RWPE1 (cell line): ENCODE measurements around the gene GAS7.

Experiments used
- CTCF ChIA-PET: fragments of 350-600 bp; sonication (Branson Sonifier 250); formaldehyde crosslinking; extraction: SDS; loops from one replicate; lab custom pipeline; 2021; lab: Yijun Ruan, JAX
- POLR2A ChIA-PET: fragments of 400-600 bp; formaldehyde crosslinking; extraction: SDS; loops from one replicate; lab custom pipeline; 2020; ENCODE audit warnings: antibody characterized with exemption; ENCODE audit not compliant: low non-redundant PET; lab: Yijun Ruan, JAX
- DNase-seq: peaks from one replicate; pipeline ENCODE4 v3.0.0; 2012; ENCODE audit warnings: low spot score
- H3K27ac ChIP-seq: fragments of 450-650 bp; 2 replicates; pipeline ENCODE4 v1.5.1; 2017
- CTCF ChIP-seq: fragments of 450-650 bp; conservative IDR thresholded peaks from 2 replicates; pipeline ENCODE4 v1.5.1; 2017; ENCODE audit warnings: low read depth, mild to moderate bottlenecking

The GAS7 gene

GRCh38 chr17:10055262-10055975 lies 143.0 kb downstream of the GAS7 start:
- CTCF ChIA-PET, result no interaction called here

GRCh38 chr17:10053782-10054540 lies 144.4 kb downstream of the GAS7 start:
- ChIA-PET POLR2A (no interaction called here), CTCF (no interaction called here)
- no peak overlapping the region for H3K27ac ChIP-seq
- DNase-seq, result no peak
- no peak for TF ChIP-seq CTCF

More at GRCh38 chr17:10055262-10055975, 143.0 kb downstream of the GAS7 start:
- no peak for DNase-seq
- H3K27ac ChIP-seq, result no peak overlapping the region
- POLR2A ChIA-PET, result no interaction called here
- no peak for TF ChIP-seq CTCF

GRCh38 chr17:10052106-10052813 lies 146.1 kb downstream of the GAS7 start:
- no peak for DNase-seq
- no peak overlapping the region for H3K27ac ChIP-seq
- ChIA-PET POLR2A (no interaction called here), CTCF (no interaction called here)
- TF ChIP-seq CTCF, result no peak

- no peak for DNase-seq
- POLR2A ChIA-PET, result no interaction called here
- no peak for TF ChIP-seq CTCF
- CTCF ChIA-PET, result no interaction called here
- H3K27ac ChIP-seq, result no peak overlapping the region
These were observed 147.3 kb downstream of the GAS7 start for GRCh38 chr17:10051112-10051511.

- H3K27ac ChIP-seq, result no peak overlapping the region
- no peak for DNase-seq
These were observed 147.8 kb downstream of the GAS7 start for GRCh38 chr17:10050597-10051101.

More at GRCh38 chr17:10050597-10051101, 147.8 kb downstream of the GAS7 start:
- ChIA-PET POLR2A (no interaction called here), CTCF (no interaction called here)
- TF ChIP-seq CTCF, result no peak
